ENCODE measurements around the gene NGEF.

- TF ChIP-seq CTCF (IDR thresholded peaks at IDR 0.05) (no peak), POLR2AphosphoS5 (IDR thresholded peaks at IDR 0.05) (no peak), POLR2A (IDR thresholded peaks at IDR 0.05) (no peak), EP300 (IDR thresholded peaks at IDR 0.05) (no peak)
These were observed 139.7 kb downstream of the NGEF start for GRCh38 chr2:232873292-232873908.
